Measurements from ENCODE around the gene MFSD2A. TPM values are rescaled to one million over a fixed set of nuclear protein-coding genes. Genes with fewer than 3 reads are reported as not detected.

The MFSD2A gene
- total and polyA plus RNA-seq, 9 of the 15 experiments (the other 6 are each of a cell fraction or from before 2014, with no cell fraction given) = 0.06 to 0.40 (median 0.15) TPM; not detected in 4

DNA sequence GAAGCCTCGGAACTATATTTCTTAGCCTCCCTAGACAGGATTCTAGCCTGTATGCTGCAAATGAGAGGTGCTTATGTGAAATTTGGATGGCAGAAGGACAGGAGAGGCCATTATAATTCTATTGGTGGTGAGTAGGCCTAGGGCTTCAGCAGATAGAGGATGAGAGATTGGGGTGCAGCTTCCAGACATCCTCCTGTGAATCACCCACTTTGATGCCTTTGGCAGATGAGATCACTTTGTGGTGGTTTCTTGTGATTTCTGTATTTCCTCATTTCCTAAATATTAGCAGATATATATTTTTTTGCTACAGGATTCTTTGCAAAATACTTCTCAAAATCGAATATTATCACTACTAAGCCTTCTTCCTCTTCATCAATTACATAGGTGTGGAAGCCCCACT is 37.3 kb downstream of the MFSD2A start:
- POLR2A ChIA-PET = interaction anchor here (0.9 to 1.5 kb wide), 4 partner anchors 15 to 48 kb away, joined by 3 to 4 read pairs (median 4); partner anchors contain the start of gene CAP1
- Histone ChIP-seq H3K36me3 (ENCODE audit: control insufficient read depth, insufficient read depth, low read length) (no peaks in the 10 kb centered on the region), H3K9me3 (replicated peaks; ENCODE audit: control insufficient read depth, insufficient read depth, low read depth, low read length) (no peaks in the 10 kb centered on the region), H3K4me3 (no peak overlapping the region), H3K4me1 (replicated peaks in 1 of 2; ENCODE audit: control insufficient read depth in 2 of 2, insufficient read depth in 2 of 2, low read length in 2 of 2) (no peaks in the 10 kb centered on the region), H4K20me1 (replicated peaks; ENCODE audit: control insufficient read depth, insufficient read depth, low read length) (no peaks in the 10 kb centered on the region), H3K9ac (ENCODE audit: insufficient read depth in 1 of 2, low read depth in 2 of 2, low read length in 2 of 2) (no peak overlapping the region), H3K27me3 (ENCODE audit: control insufficient read depth in 2 of 2, insufficient read depth in 2 of 2, low read length in 2 of 2) (no peaks in the 10 kb centered on the region; a peak in 1 of 5 replicates), H2AFZ (ENCODE audit: low read depth, low read length) (no peak overlapping the region), H3K27ac (ENCODE audit: extremely low read depth, low read depth, low read length) (no peak overlapping the region), H3K79me2 (ENCODE audit: control insufficient read depth, insufficient read depth, low read length) (no peaks in the 10 kb centered on the region), H3K9me1 (ENCODE audit: control insufficient read depth, insufficient read depth, low read length) (no peaks in the 10 kb centered on the region), H3K4me2 (ENCODE audit: insufficient read depth, low read length) (no peak overlapping the region)
- intact Hi-C loops (cut with micrococcal nuclease) (no loop called here), in situ Hi-C loops (cut with MboI) (no loop called here)
- no peak for FAIRE-seq
- TF ChIP-seq NR2F6 (CRISPR knock-in tag; IDR thresholded peaks at IDR 0.05) (no peak), NBN (IDR thresholded peaks at IDR 0.05; ENCODE audit: low read depth) (no peak), NFXL1 (CRISPR knock-in tag; IDR thresholded peaks at IDR 0.05) (no peak), FOXM1 (IDR thresholded peaks at IDR 0.05; ENCODE audit: low read depth) (no peak), FOXM1 (CRISPR knock-in tag; IDR thresholded peaks at IDR 0.05; ENCODE audit: low read depth) (no peak), FOXA1 (IDR thresholded peaks at IDR 0.05; ENCODE audit: borderline replicate concordance) (no peak), ZNF124 (CRISPR knock-in tag; IDR thresholded peaks at IDR 0.05) (no peak), CTBP1 (IDR thresholded peaks at IDR 0.05; ENCODE audit: borderline replicate concordance) (no peak), ELF2 (CRISPR knock-in tag; IDR thresholded peaks at IDR 0.05) (no peak), ZNF764 (CRISPR knock-in tag; IDR thresholded peaks at IDR 0.05; ENCODE audit: low read depth) (no peak), HMBOX1 (IDR thresholded peaks at IDR 0.05) (no peak), ZNF3 (CRISPR knock-in tag; IDR thresholded peaks at IDR 0.05) (no peak), ZNF324 (CRISPR knock-in tag; IDR thresholded peaks at IDR 0.05) (no peak), HOXB6 (CRISPR knock-in tag; IDR thresholded peaks at IDR 0.05; ENCODE audit: borderline replicate concordance) (no peak), BACH1 (tag; IDR thresholded peaks at IDR 0.05) (no peak), PTBP1 (IDR thresholded peaks at IDR 0.05; ENCODE audit: low read depth, low read length) (no peak), HDAC1 (IDR thresholded peaks at IDR 0.05) (no peak)
- TF ChIP-seq, protein P1, sequence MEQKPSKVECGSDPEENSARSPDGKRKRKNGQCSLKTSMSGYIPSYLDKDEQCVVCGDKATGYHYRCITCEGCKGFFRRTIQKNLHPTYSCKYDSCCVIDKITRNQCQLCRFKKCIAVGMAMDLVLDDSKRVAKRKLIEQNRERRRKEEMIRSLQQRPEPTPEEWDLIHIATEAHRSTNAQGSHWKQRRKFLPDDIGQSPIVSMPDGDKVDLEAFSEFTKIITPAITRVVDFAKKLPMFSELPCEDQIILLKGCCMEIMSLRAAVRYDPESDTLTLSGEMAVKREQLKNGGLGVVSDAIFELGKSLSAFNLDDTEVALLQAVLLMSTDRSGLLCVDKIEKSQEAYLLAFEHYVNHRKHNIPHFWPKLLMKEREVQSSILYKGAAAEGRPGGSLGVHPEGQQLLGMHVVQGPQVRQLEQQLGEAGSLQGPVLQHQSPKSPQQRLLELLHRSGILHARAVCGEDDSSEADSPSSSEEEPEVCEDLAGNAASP (IDR thresholded peaks at IDR 0.05) = no peak
- CTCF ChIA-PET (ENCODE audit: low intra/inter-chr PET ratio) = interaction anchor here (0.6 kb wide), 1 partner anchor 174 kb away, joined by 4 read pairs; no protein-coding TSS in a partner anchor
- ATAC-seq = no peak
- BruUV-seq (replicated peaks) = no TSS peak
- DNase-seq (ENCODE audit: extremely low read depth in 1 of 4, low spot score in 3 of 4) = no peak
- 24% methylated on average over 2 of the region's 2 CpGs for WGBS (ENCODE audit: insufficient coverage, low coverage, missing lambda C conversion rate)

Measured in K562 (cell line).